Measurements from ENCODE around the gene MYPN.
"Not testable (repeated sequence)": the region's sequence is repeated elsewhere in the genome, so short reads cannot be mapped to it uniquely, and the experiment has no call there.

Gene MYPN, protein sequence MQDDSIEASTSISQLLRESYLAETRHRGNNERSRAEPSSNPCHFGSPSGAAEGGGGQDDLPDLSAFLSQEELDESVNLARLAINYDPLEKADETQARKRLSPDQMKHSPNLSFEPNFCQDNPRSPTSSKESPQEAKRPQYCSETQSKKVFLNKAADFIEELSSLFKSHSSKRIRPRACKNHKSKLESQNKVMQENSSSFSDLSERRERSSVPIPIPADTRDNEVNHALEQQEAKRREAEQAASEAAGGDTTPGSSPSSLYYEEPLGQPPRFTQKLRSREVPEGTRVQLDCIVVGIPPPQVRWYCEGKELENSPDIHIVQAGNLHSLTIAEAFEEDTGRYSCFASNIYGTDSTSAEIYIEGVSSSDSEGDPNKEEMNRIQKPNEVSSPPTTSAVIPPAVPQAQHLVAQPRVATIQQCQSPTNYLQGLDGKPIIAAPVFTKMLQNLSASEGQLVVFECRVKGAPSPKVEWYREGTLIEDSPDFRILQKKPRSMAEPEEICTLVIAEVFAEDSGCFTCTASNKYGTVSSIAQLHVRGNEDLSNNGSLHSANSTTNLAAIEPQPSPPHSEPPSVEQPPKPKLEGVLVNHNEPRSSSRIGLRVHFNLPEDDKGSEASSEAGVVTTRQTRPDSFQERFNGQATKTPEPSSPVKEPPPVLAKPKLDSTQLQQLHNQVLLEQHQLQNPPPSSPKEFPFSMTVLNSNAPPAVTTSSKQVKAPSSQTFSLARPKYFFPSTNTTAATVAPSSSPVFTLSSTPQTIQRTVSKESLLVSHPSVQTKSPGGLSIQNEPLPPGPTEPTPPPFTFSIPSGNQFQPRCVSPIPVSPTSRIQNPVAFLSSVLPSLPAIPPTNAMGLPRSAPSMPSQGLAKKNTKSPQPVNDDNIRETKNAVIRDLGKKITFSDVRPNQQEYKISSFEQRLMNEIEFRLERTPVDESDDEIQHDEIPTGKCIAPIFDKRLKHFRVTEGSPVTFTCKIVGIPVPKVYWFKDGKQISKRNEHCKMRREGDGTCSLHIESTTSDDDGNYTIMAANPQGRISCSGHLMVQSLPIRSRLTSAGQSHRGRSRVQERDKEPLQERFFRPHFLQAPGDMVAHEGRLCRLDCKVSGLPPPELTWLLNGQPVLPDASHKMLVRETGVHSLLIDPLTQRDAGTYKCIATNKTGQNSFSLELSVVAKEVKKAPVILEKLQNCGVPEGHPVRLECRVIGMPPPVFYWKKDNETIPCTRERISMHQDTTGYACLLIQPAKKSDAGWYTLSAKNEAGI (N-terminal part only)

GRCh38 chr10:68109331-68109730 lies at the start of gene MYPN:
TSS of gene MYPN (plus strand) at chr10:68109488. CDS start at chr10:68121439, 11,951 bp downstream.
- Histone ChIP-seq H3K9me3 (ENCODE audit: control insufficient read depth, low read length) (no peaks in the 10 kb centered on the region), H3K4me1 (ENCODE audit: control insufficient read depth, insufficient read depth, low read length) (peaks cover 4% of the 10 kb centered on the region), H3K27me3 (ENCODE audit: control insufficient read depth, insufficient read depth, low read length) (no peaks in the 10 kb centered on the region), H3K9ac (ENCODE audit: low read length) (no peak within 1 kb of the TSS), H3K4me3 (ENCODE audit: low read length) (no peak within 1 kb of the TSS), H3K36me3 (ENCODE audit: control insufficient read depth, insufficient read depth, low read length) (no peaks in the 10 kb centered on the region)

GRCh38 chr10:68067029-68067428 lies 42.3 kb upstream of the MYPN start:
- Histone ChIP-seq H3K4me1 (ENCODE audit: control insufficient read depth, insufficient read depth, low read length) (peaks cover 2% of the 10 kb centered on the region), H3K36me3 (ENCODE audit: control insufficient read depth, insufficient read depth, low read length) (no peaks in the 10 kb centered on the region), H3K9ac (ENCODE audit: low read length) (no peak overlapping the region), H3K9me3 (ENCODE audit: control insufficient read depth, low read length) (no peaks in the 10 kb centered on the region), H3K27me3 (ENCODE audit: control insufficient read depth, insufficient read depth, low read length) (no peaks in the 10 kb centered on the region), H3K4me3 (ENCODE audit: low read length) (no peak overlapping the region)

DNA sequence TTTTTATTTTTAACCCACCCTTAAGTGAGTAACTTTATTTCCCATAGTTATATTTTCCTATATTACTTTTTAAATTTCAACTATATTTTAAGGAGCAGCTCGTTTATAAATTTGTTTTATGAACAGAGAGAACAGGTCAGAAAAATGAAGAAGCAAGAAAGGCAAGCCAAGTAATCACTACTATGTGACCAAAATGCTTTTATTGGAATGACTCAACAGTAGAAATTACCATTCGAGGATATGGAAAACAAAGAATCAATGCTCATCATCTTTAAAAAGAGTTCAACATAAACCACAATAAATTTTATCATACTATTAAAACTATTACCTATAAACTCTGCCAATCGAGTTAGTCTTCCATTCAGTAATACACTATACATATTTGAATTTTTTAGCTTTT lies 41.8 kb upstream of the MYPN start:
- no peaks in the 10 kb centered on the region for H3K9me3 ChIP-seq (ENCODE audit: control insufficient read depth, low read length)
- no peak overlapping the region for H3K4me3 ChIP-seq (ENCODE audit: low read length)
- H3K36me3 ChIP-seq (ENCODE audit: control insufficient read depth, insufficient read depth, low read length) = no peaks in the 10 kb centered on the region
- H3K9ac ChIP-seq (ENCODE audit: low read length) = no peak overlapping the region
- no peaks in the 10 kb centered on the region for H3K27me3 ChIP-seq (ENCODE audit: control insufficient read depth, insufficient read depth, low read length)
- H3K4me1 ChIP-seq (ENCODE audit: control insufficient read depth, insufficient read depth, low read length) = peaks cover 6% of the 10 kb centered on the region

DNA sequence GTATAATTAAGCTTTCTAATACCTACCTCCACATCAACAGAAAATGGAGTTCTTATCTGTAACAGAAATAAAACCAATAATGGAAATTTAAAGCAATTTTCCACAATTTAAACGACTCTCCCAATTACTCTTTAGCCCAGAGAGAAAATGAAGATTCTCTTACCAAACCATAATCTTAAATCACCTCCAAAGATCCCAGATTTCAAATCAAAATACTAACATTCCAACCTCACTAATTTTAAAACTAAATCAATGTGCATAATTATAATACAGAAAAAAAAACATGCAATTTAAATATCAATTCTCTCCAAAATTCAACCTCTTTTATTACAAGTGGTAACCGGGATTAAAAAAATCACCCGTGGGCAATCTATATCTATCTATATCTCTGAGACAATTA lies 35.7 kb upstream of the MYPN start:
- Histone ChIP-seq H3K4me1 (ENCODE audit: control insufficient read depth, insufficient read depth, low read length) (peaks cover 15% of the 10 kb centered on the region), H3K36me3 (ENCODE audit: control insufficient read depth, insufficient read depth, low read length) (no peaks in the 10 kb centered on the region), H3K4me3 (ENCODE audit: low read length) (peak overlapping the region; percentile 43), H3K27me3 (ENCODE audit: control insufficient read depth, insufficient read depth, low read length) (no peaks in the 10 kb centered on the region), H3K9me3 (ENCODE audit: control insufficient read depth, low read length) (no peaks in the 10 kb centered on the region), H3K9ac (ENCODE audit: low read length) (peak overlapping the region; percentile 98)

DNA sequence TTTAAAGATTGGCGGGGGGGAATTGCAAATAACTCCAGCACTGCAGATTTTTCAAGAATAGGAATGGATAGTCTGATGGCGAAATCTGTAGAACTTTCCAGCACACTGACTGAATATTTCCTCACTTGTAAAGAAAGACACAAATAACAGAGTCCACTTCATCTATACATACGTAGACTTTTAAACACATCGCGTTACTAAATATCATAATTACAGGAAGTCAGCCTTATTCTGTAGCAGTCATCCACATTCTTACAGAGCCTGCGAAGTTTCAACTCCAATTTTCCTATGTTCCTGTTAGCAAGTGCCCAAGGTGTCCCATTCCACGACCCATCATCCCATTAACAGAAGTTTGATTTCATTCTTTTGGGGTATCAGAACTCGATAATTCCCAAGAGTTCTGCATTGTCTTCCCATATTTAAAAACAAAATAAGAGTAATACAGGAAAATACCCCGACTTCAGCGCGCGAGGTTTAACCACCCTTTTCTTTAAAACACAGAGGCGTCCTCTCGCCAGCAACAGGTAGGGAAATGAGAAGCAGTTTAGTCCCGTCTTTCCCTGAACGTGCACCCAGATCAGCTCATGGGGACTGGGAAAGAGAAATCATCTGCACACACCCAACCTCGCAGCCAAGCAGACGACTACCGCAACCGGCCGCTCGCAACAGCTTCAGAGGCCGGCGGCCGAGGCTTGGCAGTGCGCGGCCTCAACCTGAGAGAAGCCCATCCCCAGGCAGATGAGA lies 35.1 kb upstream of the MYPN start:
- H3K36me3 ChIP-seq (ENCODE audit: control insufficient read depth, insufficient read depth, low read length) = no peaks in the 10 kb centered on the region
- H3K27me3 ChIP-seq (ENCODE audit: control insufficient read depth, insufficient read depth, low read length) = no peaks in the 10 kb centered on the region
- peaks cover 15% of the 10 kb centered on the region for H3K4me1 ChIP-seq (ENCODE audit: control insufficient read depth, insufficient read depth, low read length)
- H3K9me3 ChIP-seq (ENCODE audit: control insufficient read depth, low read length) = no peaks in the 10 kb centered on the region
- H3K4me3 ChIP-seq (ENCODE audit: low read length) = peak overlapping the region; percentile 43
- peak overlapping the region; percentile 98 for H3K9ac ChIP-seq (ENCODE audit: low read length)

DNA sequence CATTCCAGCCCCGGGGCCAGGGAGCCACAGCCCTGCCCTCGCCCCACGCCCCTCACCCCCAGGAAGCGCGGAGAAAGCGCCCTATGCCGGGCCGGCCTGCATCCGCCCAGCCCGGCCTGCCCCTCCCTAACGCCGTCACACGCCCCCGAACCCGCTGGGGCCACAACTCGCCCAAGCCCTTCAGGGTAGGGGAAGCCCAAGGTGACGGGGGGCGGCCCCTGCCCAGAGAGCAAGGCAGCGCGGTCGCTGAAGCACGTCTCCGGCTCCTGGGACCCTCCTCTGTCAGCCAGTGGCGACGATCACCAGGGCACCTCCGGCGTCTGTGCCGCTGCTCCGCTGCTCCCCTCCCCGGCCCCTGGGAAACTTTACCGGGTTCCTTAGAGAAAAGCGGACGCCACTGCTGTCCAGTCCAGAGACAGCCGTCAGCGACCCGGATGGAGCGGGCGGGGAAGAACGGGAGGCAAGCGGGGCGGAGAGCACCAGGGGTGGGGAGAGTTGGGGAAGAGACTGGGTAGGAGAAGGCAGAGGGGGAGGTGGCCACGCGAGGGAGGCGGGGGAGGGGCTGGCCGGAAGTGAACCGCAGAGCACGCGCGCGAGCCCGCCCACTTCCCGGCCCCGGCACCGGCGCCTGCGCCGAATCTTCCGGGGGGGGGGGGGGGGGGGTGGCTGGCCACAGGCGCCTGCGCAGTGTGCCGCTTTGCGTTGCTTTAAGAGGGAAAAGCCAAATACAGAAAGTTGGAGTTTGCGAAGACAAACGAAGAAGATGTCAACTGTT lies 34.3 kb upstream of the MYPN start, which contains the start of gene HERC4:
Gene HERC4 (minus strand): TSS at position 509 of the 775 bp plus-strand sequence. CDS start 2,175 bp downstream, outside the sequence.
- Histone ChIP-seq H3K4me3 (ENCODE audit: low read length) (peak within 1 kb of the TSS; percentile 43), H3K9ac (ENCODE audit: low read length) (peak within 1 kb of the TSS; percentile 98), H3K36me3 (ENCODE audit: control insufficient read depth, insufficient read depth, low read length) (no peaks in the 10 kb centered on the region), H3K27me3 (ENCODE audit: control insufficient read depth, insufficient read depth, low read length) (no peaks in the 10 kb centered on the region), H3K9me3 (ENCODE audit: control insufficient read depth, low read length) (no peaks in the 10 kb centered on the region), H3K4me1 (ENCODE audit: control insufficient read depth, insufficient read depth, low read length) (peaks cover 15% of the 10 kb centered on the region)

GRCh38 chr10:68075550-68076004 lies 33.7 kb upstream of the MYPN start:
- Histone ChIP-seq H3K4me3 (ENCODE audit: low read length) (no peak overlapping the region), H3K27me3 (ENCODE audit: control insufficient read depth, insufficient read depth, low read length) (no peaks in the 10 kb centered on the region), H3K9ac (ENCODE audit: low read length) (peak overlapping the region; percentile 23)

DNA sequence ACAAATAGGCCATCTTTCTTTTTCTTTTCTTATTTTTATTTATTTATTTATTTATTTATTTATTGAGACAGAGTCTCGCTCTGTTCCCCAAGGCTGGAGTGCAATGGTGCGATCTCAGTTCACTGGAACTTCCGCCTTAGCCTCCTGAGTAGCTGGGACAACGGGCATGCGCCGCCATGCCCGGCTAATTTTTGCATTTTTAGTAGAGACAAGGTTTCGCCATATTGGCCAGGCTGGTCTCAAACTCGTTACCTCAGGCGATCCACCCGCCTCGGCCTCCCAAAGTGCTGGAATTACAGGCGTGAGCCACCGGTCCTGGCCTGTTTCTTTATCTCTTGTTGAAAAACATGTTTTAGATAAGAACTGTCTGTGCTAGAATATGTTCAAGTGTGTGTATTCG lies 33.2 kb upstream of the MYPN start:
- not testable (repeated sequence) for H3K27me3 ChIP-seq (ENCODE audit: control insufficient read depth, insufficient read depth, low read length); H3K36me3 ChIP-seq (ENCODE audit: control insufficient read depth, insufficient read depth, low read length); H3K9me3 ChIP-seq (ENCODE audit: control insufficient read depth, low read length); H3K4me3 ChIP-seq (ENCODE audit: low read length); H3K9ac ChIP-seq (ENCODE audit: low read length)
- H3K4me1 ChIP-seq (ENCODE audit: control insufficient read depth, insufficient read depth, low read length) = peaks cover 15% of the 10 kb centered on the region

More at GRCh38 chr10:68075550-68076004, 33.7 kb upstream of the MYPN start:
- Histone ChIP-seq H3K4me1 (ENCODE audit: control insufficient read depth, insufficient read depth, low read length) (peaks cover 15% of the 10 kb centered on the region), H3K9me3 (ENCODE audit: control insufficient read depth, low read length) (no peaks in the 10 kb centered on the region), H3K36me3 (ENCODE audit: control insufficient read depth, insufficient read depth, low read length) (no peaks in the 10 kb centered on the region)

- no peaks in the 10 kb centered on the region for H3K9me3 ChIP-seq (ENCODE audit: control insufficient read depth, low read length)
- H3K4me1 ChIP-seq (ENCODE audit: control insufficient read depth, insufficient read depth, low read length) = peaks cover 13% of the 10 kb centered on the region
- H3K9ac ChIP-seq (ENCODE audit: low read length) = no peak overlapping the region
- no peak overlapping the region for H3K4me3 ChIP-seq (ENCODE audit: low read length)
- H3K27me3 ChIP-seq (ENCODE audit: control insufficient read depth, insufficient read depth, low read length) = no peaks in the 10 kb centered on the region
- H3K36me3 ChIP-seq (ENCODE audit: control insufficient read depth, insufficient read depth, low read length) = no peaks in the 10 kb centered on the region
Observed at GRCh38 chr10:68077026-68077425, 32.3 kb upstream of the MYPN start.

- Histone ChIP-seq H3K9me3 (ENCODE audit: control insufficient read depth, low read length) (no peaks in the 10 kb centered on the region), H3K36me3 (ENCODE audit: control insufficient read depth, insufficient read depth, low read length) (no peaks in the 10 kb centered on the region), H3K4me1 (ENCODE audit: control insufficient read depth, insufficient read depth, low read length) (peaks cover 4% of the 10 kb centered on the region), H3K27me3 (ENCODE audit: control insufficient read depth, insufficient read depth, low read length) (no peaks in the 10 kb centered on the region), H3K4me3 (ENCODE audit: low read length) (no peak overlapping the region), H3K9ac (ENCODE audit: low read length) (no peak overlapping the region)
Observed at GRCh38 chr10:68079434-68079833, 29.9 kb upstream of the MYPN start.
